WTC11 (cell line): Measurements from ENCODE around the gene POLR3A. TPM values are rescaled to one million over a fixed set of nuclear protein-coding genes. Genes with fewer than 3 reads are reported as not detected.
A peak's percentile ranks its signal among the peaks of the same experiment; 100 is the strongest.

ENCODE experiments used
- CBFB ChIP-seq: sonication (generic); formaldehyde crosslinking; IDR thresholded peaks from 2 replicates; pipeline ENCODE4 v1.8.1; 2022; ENCODE audit warnings: mild to moderate bottlenecking, low read depth, missing genetic modification reagents
- CDX4 ChIP-seq: fragments of 250-450 bp; sonication (Bioruptor Pico); IDR thresholded peaks from 2 replicates; pipeline ENCODE4 v1.9.0; 2021; ENCODE audit warnings: moderate library complexity, mild to moderate bottlenecking, inconsistent platforms, borderline replicate concordance
- CREB1 ChIP-seq: sonication (generic); formaldehyde crosslinking; IDR thresholded peaks from 2 replicates; pipeline ENCODE4 v1.8.0; 2023; ENCODE audit warnings: mild to moderate bottlenecking, missing genetic modification reagents
- E2F4 ChIP-seq: sonication (generic); formaldehyde crosslinking; IDR thresholded peaks from 2 replicates; pipeline ENCODE4 v1.8.1; 2022; ENCODE audit warnings: low read depth, mild to moderate bottlenecking, moderate library complexity, missing genetic modification reagents, borderline replicate concordance
- ESRRA ChIP-seq: sonication (generic); formaldehyde crosslinking; IDR thresholded peaks from 2 replicates; pipeline ENCODE4 v1.8.1; 2022; ENCODE audit warnings: mild to moderate bottlenecking, missing genetic modification reagents, borderline replicate concordance
- FOXJ3 ChIP-seq: sonication (generic); formaldehyde crosslinking; IDR thresholded peaks from 2 replicates; pipeline ENCODE4 v1.9.0; 2021; ENCODE audit warnings: missing genetic modification reagents, mild to moderate bottlenecking, borderline replicate concordance
- FOXP1 ChIP-seq: sonication (generic); formaldehyde crosslinking; IDR thresholded peaks from 2 replicates; pipeline ENCODE4 v1.8.0; 2022; ENCODE audit warnings: missing genetic modification reagents, mild to moderate bottlenecking, moderate library complexity, borderline replicate concordance
- HMGXB4 ChIP-seq: sonication (generic); formaldehyde crosslinking; IDR thresholded peaks from 2 replicates; pipeline ENCODE4 v1.8.1; 2023; ENCODE audit warnings: mild to moderate bottlenecking, moderate library complexity, missing genetic modification reagents
- IRF1 ChIP-seq: sonication (generic); formaldehyde crosslinking; IDR thresholded peaks from 2 replicates; pipeline ENCODE4 v1.8.0; 2023; ENCODE audit warnings: missing genetic modification reagents
- IRF2 ChIP-seq: sonication (generic); formaldehyde crosslinking; IDR thresholded peaks from 2 replicates; pipeline ENCODE4 v1.8.0; 2022; ENCODE audit warnings: low read depth, missing genetic modification reagents, borderline replicate concordance
- KAT7 ChIP-seq: sonication (generic); formaldehyde crosslinking; IDR thresholded peaks from 2 replicates; pipeline ENCODE4 v1.8.1; 2023; ENCODE audit warnings: missing genetic modification reagents, mild to moderate bottlenecking, borderline replicate concordance
- MAX ChIP-seq: sonication (generic); formaldehyde crosslinking; IDR thresholded peaks from 2 replicates; pipeline ENCODE4 v1.8.0; 2022; ENCODE audit warnings: mild to moderate bottlenecking, missing genetic modification reagents
- NFE2L1 ChIP-seq: sonication (generic); formaldehyde crosslinking; IDR thresholded peaks from 2 replicates; pipeline ENCODE4 v1.8.1; 2023; ENCODE audit warnings: missing genetic modification reagents
- NFYB ChIP-seq: sonication (generic); formaldehyde crosslinking; conservative IDR thresholded peaks from 2 replicates; pipeline ENCODE4 v1.8.0; 2022; ENCODE audit warnings: low read depth, missing genetic modification reagents
- NR1H2 ChIP-seq: sonication (generic); formaldehyde crosslinking; IDR thresholded peaks from 2 replicates; pipeline ENCODE4 v1.9.0; 2021; ENCODE audit warnings: mild to moderate bottlenecking, moderate library complexity, missing genetic modification reagents
- NR3C1 ChIP-seq: sonication (generic); formaldehyde crosslinking; conservative IDR thresholded peaks from 2 replicates; pipeline ENCODE4 v1.8.1; 2023; ENCODE audit warnings: low read depth, mild to moderate bottlenecking, missing genetic modification reagents
- OVOL2 ChIP-seq: fragments of 250-450 bp; sonication (Bioruptor Pico); IDR thresholded peaks from 2 replicates; pipeline ENCODE4 v1.9.0; 2021; ENCODE audit warnings: mild to moderate bottlenecking, borderline replicate concordance
- SMAD3 ChIP-seq: sonication (generic); formaldehyde crosslinking; IDR thresholded peaks from 2 replicates; pipeline ENCODE4 v1.8.0; 2022; ENCODE audit warnings: missing genetic modification reagents, mild to moderate bottlenecking, borderline replicate concordance
- SP1 ChIP-seq: sonication (generic); formaldehyde crosslinking; conservative IDR thresholded peaks from 2 replicates; pipeline ENCODE4 v1.8.1; 2022; ENCODE audit warnings: missing genetic modification reagents
- STAT6 ChIP-seq: sonication (generic); formaldehyde crosslinking; conservative IDR thresholded peaks from 2 replicates; pipeline ENCODE4 v1.8.1; 2023; ENCODE audit warnings: mild to moderate bottlenecking, low read depth, missing genetic modification reagents, moderate library complexity
- ZBTB21 ChIP-seq: sonication (generic); formaldehyde crosslinking; IDR thresholded peaks from 2 replicates; pipeline ENCODE4 v1.8.1; 2023; ENCODE audit warnings: mild to moderate bottlenecking, missing genetic modification reagents, borderline replicate concordance
- ZMAT4 ChIP-seq: fragments of 250-450 bp; sonication (Bioruptor Pico); IDR thresholded peaks from 2 replicates; pipeline ENCODE4 v1.9.0; 2021; ENCODE audit warnings: mild to moderate bottlenecking
- ZNF219 ChIP-seq: sonication (generic); formaldehyde crosslinking; IDR thresholded peaks from 2 replicates; pipeline ENCODE4 v1.8.0; 2023; ENCODE audit warnings: missing genetic modification reagents, mild to moderate bottlenecking, borderline replicate concordance
- ZNF263 ChIP-seq: sonication (generic); formaldehyde crosslinking; IDR thresholded peaks from 2 replicates; pipeline ENCODE4 v1.8.1; 2022; ENCODE audit warnings: low read depth, mild to moderate bottlenecking, moderate library complexity, missing genetic modification reagents
- ZNF281 ChIP-seq: sonication (generic); formaldehyde crosslinking; IDR thresholded peaks from 2 replicates; pipeline ENCODE4 v1.8.0; 2023; ENCODE audit warnings: mild to moderate bottlenecking, missing genetic modification reagents
- ZNF317 ChIP-seq: sonication (generic); formaldehyde crosslinking; IDR thresholded peaks from 2 replicates; pipeline ENCODE4 v1.8.1; 2023; ENCODE audit warnings: low read depth, mild to moderate bottlenecking, moderate library complexity, missing genetic modification reagents, borderline replicate concordance
- total RNA-seq: library from RNA; stranded (reverse); gene quantifications from 3 replicates; pipeline ENCODE4 v1.2.3, GENCODE V29; 2021

The POLR3A gene
- total RNA-seq, 1 experiment from 2014 or later, result 32.2 TPM

GRCh38 chr10:77925795-77926565, 103.3 kb downstream of the POLR3A start (continued):
- no peak for TF ChIP-seq OVOL2 (CRISPR knock-in tag)
- TF ChIP-seq IRF2 (CRISPR knock-in tag), result no peak
- TF ChIP-seq ZBTB21 (CRISPR knock-in tag), result no peak
- TF ChIP-seq NR3C1 (CRISPR knock-in tag), result no peak
- no peak for TF ChIP-seq STAT6 (CRISPR knock-in tag)
- no peak for TF ChIP-seq IRF1 (CRISPR knock-in tag)
- no peak for TF ChIP-seq FOXJ3 (CRISPR knock-in tag)
- 0 out of 2 replicates have a peak, but pooled peaks have one; percentile 9 for TF ChIP-seq SP1 (CRISPR knock-in tag)
- no peak for TF ChIP-seq KAT7 (CRISPR knock-in tag)
- no peak for TF ChIP-seq ZNF281
- TF ChIP-seq ZMAT4 (CRISPR knock-in tag), result no peak
- TF ChIP-seq MAX, result peak; percentile 50; the same call in 1 of the 2 replicates
- TF ChIP-seq HMGXB4 (CRISPR knock-in tag), result peak; percentile 95
- no peak; the same call in 1 of the 2 replicates for TF ChIP-seq FOXP1 (CRISPR knock-in tag)
- no peak for TF ChIP-seq ZNF219 (CRISPR knock-in tag)
- no peak for TF ChIP-seq CBFB (CRISPR knock-in tag)
- no peak; the same call in 1 of the 2 replicates for TF ChIP-seq ZNF263 (CRISPR knock-in tag)
- TF ChIP-seq ZNF317 (CRISPR knock-in tag), result 0 out of 2 replicates have a peak, but pooled peaks have one; percentile 45
- no peak for TF ChIP-seq NR1H2 (CRISPR knock-in tag)
- 0 out of 2 replicates have a peak, but pooled peaks have one; percentile 45 for TF ChIP-seq SMAD3 (CRISPR knock-in tag)
- no peak for TF ChIP-seq NFE2L1 (CRISPR knock-in tag)
- TF ChIP-seq E2F4 (CRISPR knock-in tag), result no peak
- TF ChIP-seq ESRRA (CRISPR knock-in tag), result no peak
- TF ChIP-seq CREB1 (CRISPR knock-in tag), result no peak
- TF ChIP-seq CDX4 (CRISPR knock-in tag), result no peak
- TF ChIP-seq NFYB (CRISPR knock-in tag), result no peak
